IMR-90 (cell line): ENCODE data around the gene NUB1. TPM values are rescaled to one million over a fixed set of nuclear protein-coding genes. Genes with fewer than 3 reads are reported as not detected.

ENCODE experiments used
- ATAC-seq: fragments of 200-7000 bp; cut with Tn5 transposase; 2 replicates; pipeline ENCODE4 v1.9.1; 2020; ENCODE audit warnings: low read depth, mild to moderate bottlenecking, moderate library complexity
- BruUV-seq: library from RNA; stranded (reverse); fragments of 400-500 nt; replicated peaks from 2 replicates; lab custom pipeline; 2021; lab: Mats Ljungman, UMichigan
- CTCF ChIA-PET: fragments of 300-600 bp; formaldehyde crosslinking; extraction: SDS; loops from one replicate; lab custom pipeline; 2021; ENCODE audit warnings: antibody characterized with exemption; lab: Yijun Ruan, JAX
- POLR2A ChIA-PET: fragments of 300-600 bp; sonication (Branson Sonifier 250); formaldehyde crosslinking; loops from one replicate; lab custom pipeline; 2022; ENCODE audit warnings: antibody characterized with exemption; ENCODE audit not compliant: unreplicated experiment; lab: Charles Lee
- DNase-seq: peaks from one replicate; pipeline ENCODE4 v3.0.0; 2013
- H2AFZ ChIP-seq: replicated peaks from 2 replicates; pipeline ENCODE3; 2013; ENCODE audit warnings: low read length, mild to moderate bottlenecking; ENCODE audit not compliant: poor library complexity
- H2AK5ac ChIP-seq: 2 replicates; pipeline ENCODE4 v1.6.1; 2013; ENCODE audit warnings: low read depth, low read length, inconsistent platforms
- H2AK9ac ChIP-seq: replicated peaks from 2 replicates; pipeline ENCODE3; 2013; ENCODE audit warnings: mild to moderate bottlenecking, low read depth, low read length, moderate library complexity; ENCODE audit not compliant: poor library complexity
- H2BK120ac ChIP-seq: 2 replicates; pipeline ENCODE4 v1.6.1; 2013; ENCODE audit warnings: low read depth, low read length, inconsistent platforms
- H2BK15ac ChIP-seq: 3 replicates; pipeline ENCODE4 v1.6.1; 2013; ENCODE audit warnings: low read depth, low read length, inconsistent platforms
- H2BK20ac ChIP-seq: 2 replicates; pipeline ENCODE4 v1.6.1; 2013; ENCODE audit warnings: low read depth, mild to moderate bottlenecking, inconsistent platforms, low read length, moderate library complexity
- H2BK5ac ChIP-seq: 2 replicates; pipeline ENCODE4 v1.6.1; 2013; ENCODE audit warnings: mild to moderate bottlenecking, low read depth, low read length, inconsistent platforms; ENCODE audit not compliant: poor library complexity, severe bottlenecking
- H3K14ac ChIP-seq: replicated peaks from 2 replicates; pipeline ENCODE4 v1.6.1; 2013; ENCODE audit warnings: low read depth, low read length, inconsistent platforms
- H3K18ac ChIP-seq: 2 replicates; pipeline ENCODE4 v1.6.1; 2013; ENCODE audit warnings: low read depth, low read length, control low read depth
- H3K23ac ChIP-seq: 2 replicates; pipeline ENCODE4 v1.6.1; 2013; ENCODE audit warnings: low read depth, low read length, inconsistent platforms
- H3K27ac ChIP-seq: 2 replicates; pipeline ENCODE4 v1.5.1; 2013; ENCODE audit warnings: mild to moderate bottlenecking, control low read depth, low read length; ENCODE audit not compliant: insufficient read depth
- H3K27me3 ChIP-seq: 2 replicates; pipeline ENCODE4 v1.6.1; 2013; ENCODE audit warnings: low read length; ENCODE audit not compliant: control insufficient read depth, insufficient read depth
- H3K36me3 ChIP-seq: 2 replicates; pipeline ENCODE4 v1.6.1; 2013; ENCODE audit warnings: low read length, mixed read lengths; ENCODE audit not compliant: control insufficient read depth, insufficient read depth
- H3K4ac ChIP-seq: 2 replicates; pipeline ENCODE4 v1.6.1; 2013; ENCODE audit warnings: low read depth, low read length, inconsistent platforms
- H3K4me1 ChIP-seq: 2 replicates; pipeline ENCODE4 v1.6.1; 2013; ENCODE audit warnings: low read length, mixed read lengths; ENCODE audit not compliant: control insufficient read depth, insufficient read depth
- H3K4me2 ChIP-seq: 2 replicates; pipeline ENCODE4 v1.6.1; 2013; ENCODE audit warnings: low read depth, mild to moderate bottlenecking, control low read depth, low read length, moderate library complexity
- H3K4me3 ChIP-seq: 2 replicates; pipeline ENCODE4 v1.5.1; 2013; ENCODE audit warnings: low read depth, mild to moderate bottlenecking, control low read depth, low read length, moderate library complexity; ENCODE audit not compliant: insufficient read depth
- H3K56ac ChIP-seq: 2 replicates; pipeline ENCODE4 v1.6.1; 2013; ENCODE audit warnings: low read length, inconsistent platforms; ENCODE audit not compliant: insufficient read depth; ENCODE audit errors: extremely low read depth
- H3K79me1 ChIP-seq, 2 experiments: 2 replicates each; pipeline ENCODE4 v1.6.1; 2013; ENCODE audit warnings: low read length in 2 of 2, inconsistent platforms in 1 of 2, low read depth in 1 of 2
- H3K9ac ChIP-seq: 2 replicates; pipeline ENCODE4 v1.6.1; 2013; ENCODE audit warnings: low read depth, low read length, control low read depth
- H3K9me1 ChIP-seq: 2 replicates; pipeline ENCODE4 v1.6.1; 2013; ENCODE audit warnings: low read length, inconsistent platforms; ENCODE audit not compliant: insufficient read depth
- H3K9me3 ChIP-seq: 2 replicates; pipeline ENCODE4 v1.6.1; 2013; ENCODE audit warnings: low read length; ENCODE audit not compliant: control insufficient read depth, insufficient read depth
- H4K20me1 ChIP-seq: 2 replicates; pipeline ENCODE4 v1.6.1; 2013; ENCODE audit warnings: low read length, inconsistent platforms; ENCODE audit not compliant: insufficient read depth
- H4K5ac ChIP-seq: 2 replicates; pipeline ENCODE4 v1.6.1; 2013; ENCODE audit warnings: mild to moderate bottlenecking, low read depth, low read length, control low read depth
- H4K8ac ChIP-seq, 2 experiments: 2 replicates each; pipeline ENCODE4 v1.6.1; 2013; ENCODE audit warnings: low read depth in 2 of 2, low read length in 2 of 2, control low read depth in 1 of 2, inconsistent platforms in 1 of 2
- H4K91ac ChIP-seq: 2 replicates; pipeline ENCODE4 v1.6.1; 2013; ENCODE audit warnings: low read depth, low read length, inconsistent platforms; ENCODE audit not compliant: insufficient read depth
- BHLHE40 ChIP-seq: fragments of 150-350 bp; IDR thresholded peaks from 2 replicates; pipeline ENCODE4 v1.6.1; 2016; ENCODE audit warnings: mild to moderate bottlenecking, low read depth, low read length
- CEBPB ChIP-seq: IDR thresholded peaks from 2 replicates; pipeline ENCODE4 v1.6.1; 2012; ENCODE audit warnings: low read depth, low read length, improper control_type of control experiment
- CHD1 ChIP-seq: IDR thresholded peaks from 2 replicates; pipeline ENCODE4 v1.6.1; 2012; ENCODE audit warnings: low read depth, low read length, improper control_type of control experiment
- CTCF ChIP-seq: conservative IDR thresholded peaks from 2 replicates; pipeline ENCODE4 v1.5.1; 2012; ENCODE audit warnings: mild to moderate bottlenecking, low read depth, low read length, improper control_type of control experiment
- ELK1 ChIP-seq: fragments of 150-350 bp; IDR thresholded peaks from 2 replicates; pipeline ENCODE4 v1.6.1; 2016; ENCODE audit warnings: low read depth, mild to moderate bottlenecking, low read length, moderate library complexity, borderline replicate concordance
- MAFK ChIP-seq: IDR thresholded peaks from 2 replicates; pipeline ENCODE4 v1.6.1; 2012; ENCODE audit warnings: low read depth, low read length, improper control_type of control experiment
- MAZ ChIP-seq: IDR thresholded peaks from 2 replicates; pipeline ENCODE4 v1.6.1; 2012; ENCODE audit warnings: low read depth, mild to moderate bottlenecking, low read length, improper control_type of control experiment, moderate library complexity, borderline replicate concordance
- MXI1 ChIP-seq: IDR thresholded peaks from 2 replicates; pipeline ENCODE4 v1.6.1; 2012; ENCODE audit warnings: low read depth, mild to moderate bottlenecking, low read length, moderate library complexity, borderline replicate concordance
- NFE2L2 ChIP-seq: fragments of 150-350 bp; IDR thresholded peaks from 2 replicates; pipeline ENCODE4 v1.6.1; 2016; ENCODE audit warnings: low read depth, mild to moderate bottlenecking, low read length
- POLR2A ChIP-seq: IDR thresholded peaks from 2 replicates; pipeline ENCODE4 v1.6.1; 2012; ENCODE audit warnings: mild to moderate bottlenecking, low read depth, low read length
- RFX5 ChIP-seq: IDR thresholded peaks from 2 replicates; pipeline ENCODE4 v1.8.0; 2012; ENCODE audit warnings: low read depth, mild to moderate bottlenecking, low read length, moderate library complexity
- SMC3 ChIP-seq: fragments of 150-350 bp; IDR thresholded peaks from 2 replicates; pipeline ENCODE4 v1.6.1; 2016; ENCODE audit warnings: low read depth, mild to moderate bottlenecking, antibody characterized with exemption, low read length, moderate library complexity
- WGBS, 2 experiments: methylation state at CpG; one replicate each; pipeline versions ENCODE4 v1.1.5 to v1.1.7; 2013; ENCODE audit warnings: missing lambda C conversion rate in 2 of 2; ENCODE audit not compliant: insufficient read length in 1 of 2; ENCODE audit errors: extremely low coverage in 2 of 2; 5-methylcytosine and 5-hydroxymethylcytosine counted together
- dilution Hi-C: fragments of 300-500 bp; cut with HindIII; formaldehyde crosslinking; loops from one replicate; pipeline ENCODE4 v1.14.3; 2018; ENCODE audit warnings: low sequenced_read_pairs; ENCODE audit not compliant: unreplicated experiment
- in situ Hi-C: fragments of 300-500 bp; cut with MboI; formaldehyde crosslinking; loops from 3 replicates; pipeline ENCODE4 v1.14.3; 2019; ENCODE audit warnings: low sequenced_read_pairs, inconsistent platforms, mixed read lengths
- intact Hi-C: fragments of 100-400 bp; cut with micrococcal nuclease; formaldehyde crosslinking; loops from 2 replicates; pipeline ENCODE4 v1.10.0; 2022
- polyA plus RNA-seq, 3 experiments: library from polyadenylated mRNA; depleted of rRNA; stranded (reverse); fragments of >200 nt; gene quantifications; 2 replicates each; pipeline ENCODE4 v1.2.3, GENCODE V29; 2012; ENCODE audit warnings: low replicate concordance in 1 of 3
- total RNA-seq: library from RNA; depleted of rRNA; stranded (reverse); fragments of >200 nt; gene quantifications from 2 replicates; pipeline ENCODE4 v1.2.3, GENCODE V29; 2012

NUB1 gene
- total and polyA plus RNA-seq, 2 of the 4 experiments (the other 2 are of a cell fraction), result 20.1 to 29.7 TPM

- H2AFZ ChIP-seq, result no peak overlapping the region
- WGBS, 2 experiments, result 80% methylated on average over 3 of the region's 10 CpGs; no CpG with 5 or more reads in 1 of the 2 experiments
- H2BK15ac ChIP-seq, result no peak overlapping the region
- ATAC-seq, result no peak; the same call in 1 of the 2 replicates
- H3K27me3 ChIP-seq, result peaks cover 35% of the 10 kb centered on the region
- peaks cover 13% of the 10 kb centered on the region for H3K9me3 ChIP-seq
- no peaks in the 10 kb centered on the region; the same call in 1 of the 2 replicates for H3K4me1 ChIP-seq
- H3K14ac ChIP-seq, result no peak overlapping the region
- BruUV-seq, result no TSS peak
- no peaks in the 10 kb centered on the region for H3K36me3 ChIP-seq
- no peak overlapping the region; the same call in 1 of the 2 replicates for H3K18ac ChIP-seq
- H3K4me3 ChIP-seq, result no peak overlapping the region
- no peaks in the 10 kb centered on the region for H3K79me1 ChIP-seq
- H3K56ac ChIP-seq, result no peak overlapping the region
- CTCF ChIA-PET, result no interaction called here
- dilution Hi-C loops (no loop called here), intact Hi-C loops (no loop called here), in situ Hi-C loops (no loop called here)
- H3K9me1 ChIP-seq, result no peaks in the 10 kb centered on the region
- H2BK5ac ChIP-seq, result no peak overlapping the region
- no peak overlapping the region for H2AK9ac ChIP-seq
- H3K4me2 ChIP-seq, result no peak overlapping the region
- no peak overlapping the region for H2BK120ac ChIP-seq
- H3K9ac ChIP-seq, result no peak overlapping the region
- no peak overlapping the region for H3K27ac ChIP-seq
- no peak overlapping the region for H4K8ac ChIP-seq
- TF ChIP-seq BHLHE40, result no peak
- TF ChIP-seq MAFK, result no peak
- TF ChIP-seq CEBPB, result no peak
- TF ChIP-seq CHD1, result no peak
- TF ChIP-seq POLR2A, result no peak
- no peak for TF ChIP-seq NFE2L2
- TF ChIP-seq MXI1, result no peak
- no peak for TF ChIP-seq MAZ
- no peak for TF ChIP-seq SMC3
- TF ChIP-seq ELK1, result no peak
- no peak for TF ChIP-seq RFX5
- no peak for TF ChIP-seq CTCF
- no peak overlapping the region for H4K5ac ChIP-seq
- no peak overlapping the region for H3K4ac ChIP-seq
- H3K23ac ChIP-seq, result no peak overlapping the region
- DNase-seq, result no peak
- no peaks in the 10 kb centered on the region for H4K20me1 ChIP-seq
- no peak overlapping the region; the same call in 1 of the 2 replicates for H4K91ac ChIP-seq
- H2AK5ac ChIP-seq, result no peak overlapping the region
- POLR2A ChIA-PET, result no interaction called here
- H2BK20ac ChIP-seq, result no peak overlapping the region
Measured at GRCh38 chr7:151416112-151416940, 74.7 kb downstream of the NUB1 start.
